HEK293 (cell line): ENCODE measurements around the gene FAM89B.

Experiments used
- GLI2 ChIP-seq: fragments of 450-650 bp; formaldehyde crosslinking; IDR thresholded peaks from 2 replicates; pipeline ENCODE4; 2017; ENCODE audit warnings: missing biosample characterization, missing genetic modification characterization, low read depth, borderline replicate concordance
- PRDM6 ChIP-seq: fragments of 450-650 bp; formaldehyde crosslinking; IDR thresholded peaks from 2 replicates; pipeline ENCODE4 v1.5.1; 2017; ENCODE audit warnings: missing biosample characterization, missing genetic modification characterization
- SCRT2 ChIP-seq: fragments of 450-650 bp; formaldehyde crosslinking; IDR thresholded peaks from 2 replicates; pipeline ENCODE4 v1.5.1; 2016; ENCODE audit warnings: missing biosample characterization, missing genetic modification characterization
- TCF7L2 ChIP-seq: IDR thresholded peaks from 2 replicates; pipeline ENCODE4 v1.6.1; 2011; ENCODE audit warnings: low read depth, mild to moderate bottlenecking, inconsistent platforms, low read length, moderate library complexity, borderline replicate concordance
- ZFP3 ChIP-seq: fragments of 450-650 bp; formaldehyde crosslinking; IDR thresholded peaks from 2 replicates; pipeline ENCODE4 v1.5.1; 2016; ENCODE audit warnings: low read depth, missing biosample characterization, missing genetic modification characterization
- ZNF394 ChIP-seq: fragments of 450-650 bp; formaldehyde crosslinking; IDR thresholded peaks from 2 replicates; pipeline ENCODE4 v1.5.1; 2016; ENCODE audit warnings: missing biosample characterization, missing genetic modification characterization, mild to moderate bottlenecking, moderate library complexity, borderline replicate concordance
- TF ChIP-seq, protein P1 (sequence below): fragments of 450-650 bp; formaldehyde crosslinking; IDR thresholded peaks from 2 replicates; pipeline ENCODE4 v1.5.1; 2016; ENCODE audit warnings: missing biosample characterization, missing genetic modification characterization
- TF ChIP-seq, protein P2 (sequence below): fragments of 450-650 bp; formaldehyde crosslinking; IDR thresholded peaks from 2 replicates; pipeline ENCODE4 v1.5.1; 2016; ENCODE audit warnings: missing biosample characterization, missing genetic modification characterization
- TF ChIP-seq, protein P3 (sequence below): sonication (generic); formaldehyde crosslinking; IDR thresholded peaks from 2 replicates; pipeline ENCODE4 v1.8.1; 2022; ENCODE audit warnings: mild to moderate bottlenecking, moderate library complexity, missing genetic modification reagents

GRCh38 chr11:65578667-65579066 lies 6.3 kb downstream of the FAM89B start:
- TF ChIP-seq, protein P1, sequence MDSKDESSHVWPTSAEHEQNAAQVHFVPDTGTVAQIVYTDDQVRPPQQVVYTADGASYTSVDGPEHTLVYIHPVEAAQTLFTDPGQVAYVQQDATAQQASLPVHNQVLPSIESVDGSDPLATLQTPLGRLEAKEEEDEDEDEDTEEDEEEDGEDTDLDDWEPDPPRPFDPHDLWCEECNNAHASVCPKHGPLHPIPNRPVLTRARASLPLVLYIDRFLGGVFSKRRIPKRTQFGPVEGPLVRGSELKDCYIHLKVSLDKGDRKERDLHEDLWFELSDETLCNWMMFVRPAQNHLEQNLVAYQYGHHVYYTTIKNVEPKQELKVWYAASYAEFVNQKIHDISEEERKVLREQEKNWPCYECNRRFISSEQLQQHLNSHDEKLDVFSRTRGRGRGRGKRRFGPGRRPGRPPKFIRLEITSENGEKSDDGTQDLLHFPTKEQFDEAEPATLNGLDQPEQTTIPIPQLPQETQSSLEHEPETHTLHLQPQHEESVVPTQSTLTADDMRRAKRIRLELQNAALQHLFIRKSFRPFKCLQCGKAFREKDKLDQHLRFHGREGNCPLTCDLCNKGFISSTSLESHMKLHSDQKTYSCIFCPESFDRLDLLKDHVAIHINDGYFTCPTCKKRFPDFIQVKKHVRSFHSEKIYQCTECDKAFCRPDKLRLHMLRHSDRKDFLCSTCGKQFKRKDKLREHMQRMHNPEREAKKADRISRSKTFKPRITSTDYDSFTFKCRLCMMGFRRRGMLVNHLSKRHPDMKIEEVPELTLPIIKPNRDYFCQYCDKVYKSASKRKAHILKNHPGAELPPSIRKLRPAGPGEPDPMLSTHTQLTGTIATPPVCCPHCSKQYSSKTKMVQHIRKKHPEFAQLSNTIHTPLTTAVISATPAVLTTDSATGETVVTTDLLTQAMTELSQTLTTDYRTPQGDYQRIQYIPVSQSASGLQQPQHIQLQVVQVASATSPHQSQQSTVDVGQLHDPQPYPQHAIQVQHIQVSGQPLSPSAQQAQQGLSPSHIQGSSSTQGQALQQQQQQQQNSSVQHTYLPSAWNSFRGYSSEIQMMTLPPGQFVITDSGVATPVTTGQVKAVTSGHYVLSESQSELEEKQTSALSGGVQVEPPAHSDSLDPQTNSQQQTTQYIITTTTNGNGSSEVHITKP (tag by site-specific recombination): no peak
- TF ChIP-seq GLI2 (tag by site-specific recombination) (no peak), TCF7L2 (no peak), ZFP3 (tag by site-specific recombination) (no peak), PRDM6 (tag by site-specific recombination) (no peak), ZNF394 (tag by site-specific recombination) (no peak), SCRT2 (tag by site-specific recombination) (no peak)
- TF ChIP-seq, protein P2, sequence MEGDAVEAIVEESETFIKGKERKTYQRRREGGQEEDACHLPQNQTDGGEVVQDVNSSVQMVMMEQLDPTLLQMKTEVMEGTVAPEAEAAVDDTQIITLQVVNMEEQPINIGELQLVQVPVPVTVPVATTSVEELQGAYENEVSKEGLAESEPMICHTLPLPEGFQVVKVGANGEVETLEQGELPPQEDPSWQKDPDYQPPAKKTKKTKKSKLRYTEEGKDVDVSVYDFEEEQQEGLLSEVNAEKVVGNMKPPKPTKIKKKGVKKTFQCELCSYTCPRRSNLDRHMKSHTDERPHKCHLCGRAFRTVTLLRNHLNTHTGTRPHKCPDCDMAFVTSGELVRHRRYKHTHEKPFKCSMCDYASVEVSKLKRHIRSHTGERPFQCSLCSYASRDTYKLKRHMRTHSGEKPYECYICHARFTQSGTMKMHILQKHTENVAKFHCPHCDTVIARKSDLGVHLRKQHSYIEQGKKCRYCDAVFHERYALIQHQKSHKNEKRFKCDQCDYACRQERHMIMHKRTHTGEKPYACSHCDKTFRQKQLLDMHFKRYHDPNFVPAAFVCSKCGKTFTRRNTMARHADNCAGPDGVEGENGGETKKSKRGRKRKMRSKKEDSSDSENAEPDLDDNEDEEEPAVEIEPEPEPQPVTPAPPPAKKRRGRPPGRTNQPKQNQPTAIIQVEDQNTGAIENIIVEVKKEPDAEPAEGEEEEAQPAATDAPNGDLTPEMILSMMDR (tag by site-specific recombination): no peak
- TF ChIP-seq, protein P3, sequence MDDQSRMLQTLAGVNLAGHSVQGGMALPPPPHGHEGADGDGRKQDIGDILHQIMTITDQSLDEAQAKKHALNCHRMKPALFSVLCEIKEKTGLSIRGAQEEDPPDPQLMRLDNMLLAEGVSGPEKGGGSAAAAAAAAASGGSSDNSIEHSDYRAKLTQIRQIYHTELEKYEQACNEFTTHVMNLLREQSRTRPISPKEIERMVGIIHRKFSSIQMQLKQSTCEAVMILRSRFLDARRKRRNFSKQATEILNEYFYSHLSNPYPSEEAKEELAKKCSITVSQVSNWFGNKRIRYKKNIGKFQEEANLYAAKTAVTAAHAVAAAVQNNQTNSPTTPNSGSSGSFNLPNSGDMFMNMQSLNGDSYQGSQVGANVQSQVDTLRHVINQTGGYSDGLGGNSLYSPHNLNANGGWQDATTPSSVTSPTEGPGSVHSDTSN: no peak
